ENCODE measurements around the gene SLX9.

DNA sequence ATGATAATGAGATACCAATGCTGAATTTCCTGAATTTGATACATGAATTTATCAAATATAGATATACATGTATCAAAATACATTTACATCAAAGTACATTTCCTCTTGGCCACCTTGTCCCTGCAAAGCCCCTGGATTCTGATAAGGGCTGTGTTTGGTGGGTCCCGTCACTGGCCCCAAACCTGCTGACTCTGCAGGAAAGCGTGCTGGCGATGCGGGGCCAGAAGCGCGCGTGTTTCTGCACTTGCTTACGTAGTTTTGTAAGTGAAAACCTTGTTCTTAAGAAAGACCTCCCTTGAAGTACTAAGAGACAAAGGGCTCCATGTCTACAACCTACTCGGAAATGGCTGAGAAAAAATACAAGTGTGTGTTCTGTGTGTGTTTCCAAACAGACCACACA is 30.1 kb upstream of the SLX9 start:
- TF ChIP-seq POU2F2 (IDR thresholded peaks at IDR 0.05; ENCODE audit: low read depth, low read length) = no peak
- TF ChIP-seq TAF1 (IDR thresholded peaks at IDR 0.05; ENCODE audit: low read depth, low read length) = no peak
- no peak for TF ChIP-seq POLR2A (IDR thresholded peaks at IDR 0.05; ENCODE audit: low read depth, low read length)
- TF ChIP-seq POLR2AphosphoS5 (IDR thresholded peaks at IDR 0.05; ENCODE audit: low read depth, low read length) = no peak
- TF ChIP-seq SPI1 (IDR thresholded peaks at IDR 0.05; ENCODE audit: low read depth, low read length) = no peak
